ENCODE data around the gene SPSB1.

- no peak for TF ChIP-seq CTCF (IDR thresholded peaks at IDR 0.05)
- no peak for TF ChIP-seq POLR2A (IDR thresholded peaks at IDR 0.05)
Observed at GRCh38 chr1:9402256-9402616, 109.5 kb downstream of the SPSB1 start.

All from uterus (tissue), 2 donors.